Kidney (tissue), 14 donors: ENCODE data around the gene CTNNA2. TPM values are rescaled to one million over a fixed set of nuclear protein-coding genes. Genes with fewer than 3 reads are reported as not detected.

Experiments
- DNase-seq, 5 donors: peaks; one replicate each; pipeline ENCODE4 v3.0.0-alpha.2; 2013 to 2020
- FAIRE-seq: peaks from 2 replicates; lab custom pipeline; 2012; peaks lifted over from hg19 to GRCh38; lab: Jason Lieb, UNC
- H3K27ac ChIP-seq, 2 donors: one replicate each; pipeline ENCODE4 v1.7.0; 2013; ENCODE audit warnings: low read depth in 2 of 2, low read length in 2 of 2, inconsistent platforms in 1 of 2
- H3K27me3 ChIP-seq: one replicate; pipeline ENCODE4 v1.7.1; 2013; ENCODE audit warnings: low read length, inconsistent platforms; ENCODE audit not compliant: control insufficient read depth, insufficient read depth
- H3K36me3 ChIP-seq, 3 donors: one replicate each; pipeline versions ENCODE4 v1.7.0 to v1.7.1; 2013; ENCODE audit warnings: low read length in 3 of 3, control low read depth in 1 of 3, inconsistent platforms in 1 of 3; ENCODE audit not compliant: insufficient read depth in 3 of 3, control insufficient read depth in 2 of 3
- H3K4me1 ChIP-seq, 3 donors: one replicate each; pipeline versions ENCODE4 v1.7.0 to v1.7.1; 2013; ENCODE audit warnings: low read length in 3 of 3, inconsistent platforms in 1 of 3, low read depth in 1 of 3; ENCODE audit not compliant: control insufficient read depth in 2 of 3, insufficient read depth in 2 of 3
- H3K4me3 ChIP-seq, 3 donors: one replicate each; pipeline versions ENCODE4 v1.7.0 to v1.8.1; 2013; ENCODE audit warnings: low read length in 3 of 3, control low read depth in 1 of 3, inconsistent platforms in 1 of 3
- H3K9ac ChIP-seq, 3 donors: one replicate each; pipeline versions ENCODE4 v1.7.0 to v1.7.1; 2013; ENCODE audit warnings: low read length in 3 of 3, control low read depth in 1 of 3, inconsistent platforms in 1 of 3
- H3K9me3 ChIP-seq, 3 donors: one replicate each; pipeline versions ENCODE4 v1.7.0 to v1.7.1; 2013; ENCODE audit warnings: low read length in 3 of 3, control low read depth in 1 of 3, inconsistent platforms in 1 of 3; ENCODE audit not compliant: control insufficient read depth in 2 of 3, insufficient read depth in 1 of 3
- CTCF ChIP-seq: IDR thresholded peaks from 3 replicates; pipeline ENCODE4 v1.5.1; 2012; ENCODE audit warnings: mild to moderate bottlenecking, moderate library complexity, borderline replicate concordance; ENCODE audit not compliant: insufficient read depth; ENCODE audit errors: extremely low read depth
- intact Hi-C: fragments of 100-400 bp; cut with DNase I; formaldehyde crosslinking; loops from one replicate; pipeline ENCODE4 v1.11.1; 2022
- polyA plus RNA-seq: library from polyadenylated mRNA; stranded (reverse); fragments of 350-450 nt; fragmentation: Illumina TruSeq; extraction: RNeasy Lipid Tissue Mini Kit (QIAGEN cat#74804); gene quantifications from one replicate; pipeline ENCODE4 v1.2.3, GENCODE V29; 2014; ENCODE audit warnings: low read depth, low replicate concordance; ENCODE audit not compliant: insufficient read depth
- total RNA-seq: library from RNA; stranded (reverse); fragmentation: NEBNext Ultra II Directional; extraction: Animal tissue kit (Norgen Biotek cat#: 25700); gene quantifications from one replicate; pipeline ENCODE4 v1.2.1, GENCODE V29; 2021
- donor health status: control.
- donor health status: control.
- donor health status: control.
- donor health status: control.
- donor health status: control.
- donor health status: DM: yes; HTN: yes; CAD: no.
- donor health status: Normal renal cell carcinoma (clear cell type).

CTNNA2 gene
- total and polyA plus RNA-seq, 2 donors from 2014 or later: 0.47 TPM; not detected in 1

GRCh38 chr2:80035749-80036285, 523.0 kb downstream of the CTNNA2 start:
- intact Hi-C loops: no loop called here
- Histone ChIP-seq H3K4me3 (no peak overlapping the region), H3K36me3 (no peaks in the 10 kb centered on the region), H3K9me3 (no peaks in the 10 kb centered on the region), H3K27ac (no peak overlapping the region), H3K9ac (no peak overlapping the region), H3K4me1 (no peaks in the 10 kb centered on the region), H3K27me3 (no peaks in the 10 kb centered on the region)
- TF ChIP-seq CTCF: no peak
- no peak for DNase-seq
- no peak for FAIRE-seq

- no peaks in the 10 kb centered on the region for H3K27me3 ChIP-seq
- FAIRE-seq: no peak
- TF ChIP-seq CTCF: no peak
- H3K9ac ChIP-seq: no peak overlapping the region
- H3K36me3 ChIP-seq: no peaks in the 10 kb centered on the region
- H3K27ac ChIP-seq: no peak overlapping the region
- intact Hi-C loops: no loop called here
- DNase-seq: no peak
- H3K4me3 ChIP-seq: no peak overlapping the region
- H3K9me3 ChIP-seq: no peaks in the 10 kb centered on the region
- no peaks in the 10 kb centered on the region for H3K4me1 ChIP-seq
These were observed 524.5 kb downstream of the CTNNA2 start for GRCh38 chr2:80037310-80037709.

- Histone ChIP-seq H3K9me3 (no peaks in the 10 kb centered on the region), H3K36me3 (no peaks in the 10 kb centered on the region), H3K9ac (no peak overlapping the region), H3K4me1 (no peaks in the 10 kb centered on the region), H3K27me3 (no peaks in the 10 kb centered on the region), H3K4me3 (no peak overlapping the region), H3K27ac (no peak overlapping the region)
- TF ChIP-seq CTCF: no peak
- FAIRE-seq (no peak), DNase-seq (no peak)
- intact Hi-C loops: no loop called here
These were observed 527.4 kb downstream of the CTNNA2 start for GRCh38 chr2:80040226-80040625.

GRCh38 chr2:80042635-80043034, 529.8 kb downstream of the CTNNA2 start:
- H3K9ac ChIP-seq: no peak overlapping the region
- FAIRE-seq (no peak), DNase-seq (no peak)
- H3K36me3 ChIP-seq: no peaks in the 10 kb centered on the region
- H3K27ac ChIP-seq: no peak overlapping the region
- no peak overlapping the region for H3K4me3 ChIP-seq
- intact Hi-C loops: no loop called here
- H3K9me3 ChIP-seq: no peaks in the 10 kb centered on the region
- no peak for TF ChIP-seq CTCF
- no peaks in the 10 kb centered on the region for H3K4me1 ChIP-seq
- no peaks in the 10 kb centered on the region for H3K27me3 ChIP-seq
